ENCODE measurements around the gene RPTOR. TPM values are rescaled to one million over a fixed set of nuclear protein-coding genes. Genes with fewer than 3 reads are reported as not detected.

Gene RPTOR
- total RNA-seq, 1 experiment from 2014 or later, result 25.1 TPM

DNA sequence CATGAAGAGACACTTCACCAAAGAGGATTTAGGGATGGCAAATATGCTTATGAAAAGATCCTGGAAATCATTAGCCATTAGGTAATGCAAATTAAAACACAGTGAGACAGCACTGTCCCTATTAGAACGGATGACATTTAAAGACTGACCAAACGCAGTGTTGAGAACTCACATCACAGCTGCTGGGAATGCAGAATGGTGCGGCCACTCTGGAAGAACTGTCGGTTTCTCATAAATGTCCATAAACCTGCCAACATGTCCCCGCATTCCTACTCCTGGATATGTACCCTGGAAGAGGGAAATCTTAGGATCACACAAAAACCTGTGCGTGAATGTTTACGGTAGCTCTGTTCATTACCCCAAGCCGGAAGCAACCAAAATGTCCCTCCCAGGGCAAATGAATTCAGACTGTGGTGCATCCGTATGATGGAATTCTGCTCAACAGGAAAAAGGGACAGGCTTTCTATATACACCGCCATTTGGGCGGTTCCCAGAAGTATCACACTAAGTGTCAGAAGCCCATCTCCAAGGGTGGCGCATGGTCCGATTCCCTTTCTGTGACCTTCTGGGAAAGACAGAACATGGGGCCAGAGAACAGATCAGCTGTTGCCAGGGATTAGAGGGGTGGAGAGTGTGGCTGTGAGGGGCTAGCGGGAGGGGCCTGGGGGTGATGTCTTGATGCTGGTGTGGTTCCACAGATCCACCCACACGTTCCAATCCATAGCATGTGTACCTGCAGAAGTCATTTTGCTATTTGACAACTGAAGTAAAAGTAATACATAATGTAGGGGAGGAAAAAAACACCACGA, 249.8 kb downstream of the RPTOR start:
- H3K36me3 Mint-ChIP-seq (ENCODE audit: insufficient read depth in 1 of 3, low read depth in 3 of 3), result peaks cover 10 to 13% (median 10%) of the 10 kb centered on the region in 3 experiments; a peak in 5 of 7 replicates
- H3T11ph ChIP-seq (ENCODE audit: low read length), result no peak overlapping the region
- no peak overlapping the region for H2BK15ac ChIP-seq (ENCODE audit: low read depth, low read length)
- no peak overlapping the region for H3K27ac ChIP-seq (ENCODE audit: insufficient read length, low read depth, low read length)
- H2BK120ac ChIP-seq (ENCODE audit: low read depth, low read length, poor library complexity, severe bottlenecking), result no peak overlapping the region
- no peak overlapping the region for H2BK5ac ChIP-seq (ENCODE audit: insufficient read length, low read length)
- no peak overlapping the region for H3K4ac ChIP-seq (ENCODE audit: low read depth, low read length)
- no CpG with 5 or more reads among the region's 16 CpGs for WGBS (ENCODE audit: extremely low coverage, insufficient read length, low lambda C conversion rate)
- TF ChIP-seq, protein P1, sequence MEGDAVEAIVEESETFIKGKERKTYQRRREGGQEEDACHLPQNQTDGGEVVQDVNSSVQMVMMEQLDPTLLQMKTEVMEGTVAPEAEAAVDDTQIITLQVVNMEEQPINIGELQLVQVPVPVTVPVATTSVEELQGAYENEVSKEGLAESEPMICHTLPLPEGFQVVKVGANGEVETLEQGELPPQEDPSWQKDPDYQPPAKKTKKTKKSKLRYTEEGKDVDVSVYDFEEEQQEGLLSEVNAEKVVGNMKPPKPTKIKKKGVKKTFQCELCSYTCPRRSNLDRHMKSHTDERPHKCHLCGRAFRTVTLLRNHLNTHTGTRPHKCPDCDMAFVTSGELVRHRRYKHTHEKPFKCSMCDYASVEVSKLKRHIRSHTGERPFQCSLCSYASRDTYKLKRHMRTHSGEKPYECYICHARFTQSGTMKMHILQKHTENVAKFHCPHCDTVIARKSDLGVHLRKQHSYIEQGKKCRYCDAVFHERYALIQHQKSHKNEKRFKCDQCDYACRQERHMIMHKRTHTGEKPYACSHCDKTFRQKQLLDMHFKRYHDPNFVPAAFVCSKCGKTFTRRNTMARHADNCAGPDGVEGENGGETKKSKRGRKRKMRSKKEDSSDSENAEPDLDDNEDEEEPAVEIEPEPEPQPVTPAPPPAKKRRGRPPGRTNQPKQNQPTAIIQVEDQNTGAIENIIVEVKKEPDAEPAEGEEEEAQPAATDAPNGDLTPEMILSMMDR (conservative IDR thresholded peaks at IDR 0.05), result no peak
- H3K27ac Mint-ChIP-seq, result peak overlapping the region in 2 of 3 experiments; percentile 15 to 19; a peak in 1 of 7 replicates
- no peak overlapping the region for H3K4me2 ChIP-seq (ENCODE audit: insufficient read depth, insufficient read length, low read length)
- H2BK20ac ChIP-seq (ENCODE audit: low read depth, low read length, poor library complexity, severe bottlenecking), result no peak overlapping the region
- H3K23ac ChIP-seq (ENCODE audit: insufficient read length, low read depth, low read length), result no peak overlapping the region
- no peaks in the 10 kb centered on the region for H3K4me1 ChIP-seq (ENCODE audit: insufficient read depth, low read length)
- no peak overlapping the region for H2AK5ac ChIP-seq (ENCODE audit: insufficient read length, low read length)
- no peak overlapping the region for H2BK12ac ChIP-seq (ENCODE audit: insufficient read length, low read depth, low read length)
- no peak overlapping the region for H3K9ac ChIP-seq (ENCODE audit: extremely low read depth, insufficient read length, low read length)
- H4K5ac ChIP-seq (ENCODE audit: insufficient read length, low read depth, low read length), result no peak overlapping the region
- H3K27me3 Mint-ChIP-seq (ENCODE audit: low read depth), result no peaks in the 10 kb centered on the region
- no peak overlapping the region for H4K91ac ChIP-seq (ENCODE audit: insufficient read length, low read depth, low read length)
- H2AFZ ChIP-seq (ENCODE audit: low read length), result no peak overlapping the region
- H3K9me3 Mint-ChIP-seq, result 0 out of 5 replicates have a peak, but pooled peaks cover 0 to 2% of the 10 kb centered on the region in 2 experiments
- H3K79me2 ChIP-seq (ENCODE audit: insufficient read depth, low read length), result no peaks in the 10 kb centered on the region
- no peak overlapping the region for H4K8ac ChIP-seq (replicated peaks; ENCODE audit: insufficient read length, low read depth, low read length)
- no peak overlapping the region for H3K56ac ChIP-seq (ENCODE audit: insufficient read length, low read depth, low read length)
- no peaks in the 10 kb centered on the region for H3K79me1 ChIP-seq (ENCODE audit: insufficient read depth, low read depth, low read length, poor library complexity, severe bottlenecking)
- H3K4me3 Mint-ChIP-seq, result no peak overlapping the region
- no peaks in the 10 kb centered on the region for H3K23me2 ChIP-seq (ENCODE audit: insufficient read length, low read depth, low read length, poor library complexity, severe bottlenecking)
- H3K27me3 ChIP-seq (ENCODE audit: insufficient read depth, low read length), result no peaks in the 10 kb centered on the region
- no peak overlapping the region for H3K18ac ChIP-seq (ENCODE audit: insufficient read length, low read depth, low read length)
- no peak for DNase-seq
- no peak overlapping the region for H3K14ac ChIP-seq (ENCODE audit: insufficient read depth, low read length)
- no peaks in the 10 kb centered on the region for H4K20me1 ChIP-seq (ENCODE audit: control insufficient read depth, insufficient read depth, insufficient read length)
- H3K9me3 ChIP-seq (ENCODE audit: control insufficient read depth, low read depth, low read length), result no peaks in the 10 kb centered on the region
- H3K4me1 Mint-ChIP-seq, result peaks cover 0 to 23% of the 10 kb centered on the region in 2 experiments; a peak in 2 of 4 replicates

All from H9 (cell line).